ENCODE measurements around the gene FCRL5. TPM values are rescaled to one million over a fixed set of nuclear protein-coding genes. Genes with fewer than 3 reads are reported as not detected.

Gene FCRL5
- total RNA-seq, 2 donors from 2014 or later: 1.1 TPM; not detected in 1

DNA sequence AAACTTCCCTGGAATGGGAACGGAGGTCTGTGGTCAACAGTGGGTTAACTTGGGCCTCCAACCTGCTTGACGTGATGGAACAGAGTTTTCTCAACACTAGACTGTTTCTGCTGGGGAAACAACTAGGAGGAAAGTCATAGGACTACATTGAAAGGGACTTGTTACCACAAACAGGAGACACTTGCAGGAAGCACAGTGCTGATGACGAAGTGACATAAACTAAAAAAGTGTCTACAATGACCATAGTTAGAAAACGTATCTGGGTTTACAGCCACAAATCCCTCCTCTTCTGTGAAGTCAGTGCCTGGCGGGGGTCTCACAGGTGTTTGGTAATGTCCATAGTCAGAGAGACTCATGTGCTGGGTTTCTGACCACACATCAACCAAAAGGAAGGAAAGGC is 86.3 kb downstream of the FCRL5 start:
- TF ChIP-seq, protein P1, sequence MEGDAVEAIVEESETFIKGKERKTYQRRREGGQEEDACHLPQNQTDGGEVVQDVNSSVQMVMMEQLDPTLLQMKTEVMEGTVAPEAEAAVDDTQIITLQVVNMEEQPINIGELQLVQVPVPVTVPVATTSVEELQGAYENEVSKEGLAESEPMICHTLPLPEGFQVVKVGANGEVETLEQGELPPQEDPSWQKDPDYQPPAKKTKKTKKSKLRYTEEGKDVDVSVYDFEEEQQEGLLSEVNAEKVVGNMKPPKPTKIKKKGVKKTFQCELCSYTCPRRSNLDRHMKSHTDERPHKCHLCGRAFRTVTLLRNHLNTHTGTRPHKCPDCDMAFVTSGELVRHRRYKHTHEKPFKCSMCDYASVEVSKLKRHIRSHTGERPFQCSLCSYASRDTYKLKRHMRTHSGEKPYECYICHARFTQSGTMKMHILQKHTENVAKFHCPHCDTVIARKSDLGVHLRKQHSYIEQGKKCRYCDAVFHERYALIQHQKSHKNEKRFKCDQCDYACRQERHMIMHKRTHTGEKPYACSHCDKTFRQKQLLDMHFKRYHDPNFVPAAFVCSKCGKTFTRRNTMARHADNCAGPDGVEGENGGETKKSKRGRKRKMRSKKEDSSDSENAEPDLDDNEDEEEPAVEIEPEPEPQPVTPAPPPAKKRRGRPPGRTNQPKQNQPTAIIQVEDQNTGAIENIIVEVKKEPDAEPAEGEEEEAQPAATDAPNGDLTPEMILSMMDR (conservative IDR thresholded peaks at IDR 0.05): no peak

More for the DNA sequence above, 86.3 kb downstream of the FCRL5 start:
- DNase-seq: no peak
- H3K27ac ChIP-seq (ENCODE audit: low read depth, low read length): no peak overlapping the region
- no peak overlapping the region for H3K4me3 Mint-ChIP-seq
- H3K9me3 ChIP-seq (ENCODE audit: control insufficient read depth, low read length): no peaks in the 10 kb centered on the region
- WGBS, 2 experiments (ENCODE audit: insufficient coverage in 1 of 2, insufficient read length in 1 of 2): 92 to 93% methylated on average over 5 of the region's 5 CpGs
- no peaks in the 10 kb centered on the region for H3K9me3 Mint-ChIP-seq
- H3K27me3 Mint-ChIP-seq (ENCODE audit: insufficient read depth): no peaks in the 10 kb centered on the region
- H3K4me1 ChIP-seq (ENCODE audit: control insufficient read depth, insufficient read depth, low read length): no peaks in the 10 kb centered on the region
- H3K36me3 Mint-ChIP-seq (ENCODE audit: low read depth): no peaks in the 10 kb centered on the region
- no peak overlapping the region for H3K9ac ChIP-seq (ENCODE audit: extremely low read depth, low read length, poor library complexity, severe bottlenecking)
- no peaks in the 10 kb centered on the region for H3K36me3 ChIP-seq (ENCODE audit: control insufficient read depth, insufficient read depth, low read length)
- no peaks in the 10 kb centered on the region for H3K27me3 ChIP-seq (ENCODE audit: control insufficient read depth, insufficient read depth, low read length, poor library complexity, severe bottlenecking)
- no peak overlapping the region for H3K27ac Mint-ChIP-seq
- peaks cover 15% of the 10 kb centered on the region for H3K4me1 Mint-ChIP-seq
- H3K4me3 ChIP-seq (ENCODE audit: low read length): no peak overlapping the region

Other genes with a start within 250 kb of the FCRL5 start
- gene FCRL4, start 45.6 kb upstream of the FCRL5 start, total RNA-seq: not detected
- not detected for gene FCRL3, start 148.3 kb upstream of the FCRL5 start, total RNA-seq
- gene FCRL2, start 224.6 kb upstream of the FCRL5 start, total RNA-seq: not detected